Stomach (tissue), 9 donors: Measurements from ENCODE around the gene CEP250. TPM values are rescaled to one million over a fixed set of nuclear protein-coding genes. Genes with fewer than 3 reads are reported as not detected.

Experiments
- DNase-seq, 2 donors: peaks; one replicate each; pipeline versions ENCODE4 v3.0.0 to v3.0.0-alpha.2; 2013 to 2019
- H3K27ac ChIP-seq, 5 donors: fragments of 200-600 bp in 4 of 5; sonication (generic) in 4 of 5; one replicate each; pipeline ENCODE4 v1.5.1; 2013 to 2019; ENCODE audit warnings: mild to moderate bottlenecking in 1 of 5, moderate library complexity in 1 of 5
- H3K27me3 ChIP-seq, 3 donors: fragments of 200-600 bp; sonication (generic); one replicate each; pipeline ENCODE4 v1.5.1; 2017 to 2019; ENCODE audit warnings: mixed run types in 1 of 3
- H3K36me3 ChIP-seq, 4 donors: fragments of 200-600 bp; sonication (generic); 1 replicate in 3 of 4; 2 replicates in 1 of 4; pipeline ENCODE4 v1.5.1; 2016 to 2019
- H3K4me1 ChIP-seq, 4 donors: fragments of 200-600 bp; sonication (generic); one replicate each; pipeline ENCODE4 v1.5.1; 2016 to 2019
- H3K4me3 ChIP-seq, 4 donors: fragments of 200-600 bp; sonication (generic) in 3 of 4; one replicate each; pipeline ENCODE4 v1.5.1; 2016 to 2019; ENCODE audit warnings: mild to moderate bottlenecking in 1 of 4
- H3K9me3 ChIP-seq, 4 donors: fragments of 200-600 bp; sonication (generic); one replicate each; pipeline ENCODE4 v1.5.1; 2016 to 2019
- EP300 ChIP-seq: sonication (generic); formaldehyde crosslinking; IDR thresholded peaks from one replicate; pipeline ENCODE4 v1.6.1; 2017; ENCODE audit warnings: antibody characterized with exemption
- POLR2A ChIP-seq, 4 donors: fragments of 450-650 bp; IDR thresholded peaks; one replicate each; pipeline ENCODE4 v1.6.1; 2016; ENCODE audit warnings: antibody characterized with exemption in 4 of 4, control low read depth in 2 of 4, mild to moderate bottlenecking in 1 of 4, moderate library complexity in 1 of 4
- POLR2AphosphoS5 ChIP-seq, 3 donors: sonication (generic); formaldehyde crosslinking; IDR thresholded peaks; one replicate each; pipeline ENCODE4 v1.6.1; 2016; ENCODE audit warnings: antibody characterized with exemption in 3 of 3
- WGBS, 5 donors: extraction: QIAGEN DNeasy Blood & Tissue Kit in 3 of 5; methylation state at CpG; one replicate each; pipeline versions ENCODE4 v1.1.5 to v1.1.7; 2013 to 2018; 5-methylcytosine and 5-hydroxymethylcytosine counted together
- intact Hi-C: fragments of 100-400 bp; cut with DNase I; formaldehyde crosslinking; loops from one replicate; pipeline ENCODE4 v1.15.1; 2023; ENCODE audit warnings: low total_unique reads
- polyA plus RNA-seq, 3 donors: library from polyadenylated mRNA; stranded (reverse); fragments of 200-250 nt; gene quantifications; one replicate each; pipeline ENCODE4 v1.2.3, GENCODE V29; 2013
- total RNA-seq, 5 donors: library from RNA; depleted of rRNA; stranded (reverse); fragments of >200 nt; gene quantifications; one replicate each; pipeline versions ENCODE4 v1.1.0 to v1.2.3, GENCODE V29; 2014 to 2016
- TF ChIP-seq, protein P1 (sequence below), 7 experiments: fragments of 450-650 bp in 4 of 7; fragments of 200-600 bp in 3 of 7; sonication (generic) in 3 of 7; IDR thresholded peaks; one replicate each; pipeline ENCODE4 v1.5.1; 2016 to 2019; ENCODE audit warnings: antibody characterized with exemption in 7 of 7, control low read depth in 2 of 7, mild to moderate bottlenecking in 1 of 7
- donor health status: healthy with polysubstance abuse.
- donor health status: Bipolar disorder and iron deficiency.
- donor health status: healthy.

The CEP250 gene
- total and polyA plus RNA-seq, 8 donors: 2.9 to 51.3 (median 6.9) TPM

DNA sequence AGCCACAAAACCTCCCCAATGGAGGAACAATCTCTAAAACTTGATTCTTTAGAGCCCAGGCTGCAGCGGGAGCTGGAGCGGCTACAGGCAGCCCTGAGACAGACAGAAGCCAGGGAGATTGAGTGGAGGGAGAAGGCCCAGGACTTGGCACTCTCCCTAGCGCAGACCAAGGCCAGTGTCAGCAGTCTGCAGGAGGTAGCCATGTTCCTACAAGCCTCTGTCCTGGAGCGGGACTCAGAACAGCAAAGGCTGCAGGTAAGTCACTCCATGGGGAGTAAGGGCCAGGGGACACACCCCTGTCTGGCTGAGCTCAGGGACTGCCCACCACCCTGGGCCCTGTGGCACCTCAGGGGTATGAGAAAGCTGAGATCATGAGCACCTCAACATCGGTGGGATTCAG is 49.4 kb downstream of the CEP250 start:
- no peak overlapping the region for H3K27ac ChIP-seq
- no peaks in the 10 kb centered on the region for H3K27me3 ChIP-seq
- TF ChIP-seq, protein P1, sequence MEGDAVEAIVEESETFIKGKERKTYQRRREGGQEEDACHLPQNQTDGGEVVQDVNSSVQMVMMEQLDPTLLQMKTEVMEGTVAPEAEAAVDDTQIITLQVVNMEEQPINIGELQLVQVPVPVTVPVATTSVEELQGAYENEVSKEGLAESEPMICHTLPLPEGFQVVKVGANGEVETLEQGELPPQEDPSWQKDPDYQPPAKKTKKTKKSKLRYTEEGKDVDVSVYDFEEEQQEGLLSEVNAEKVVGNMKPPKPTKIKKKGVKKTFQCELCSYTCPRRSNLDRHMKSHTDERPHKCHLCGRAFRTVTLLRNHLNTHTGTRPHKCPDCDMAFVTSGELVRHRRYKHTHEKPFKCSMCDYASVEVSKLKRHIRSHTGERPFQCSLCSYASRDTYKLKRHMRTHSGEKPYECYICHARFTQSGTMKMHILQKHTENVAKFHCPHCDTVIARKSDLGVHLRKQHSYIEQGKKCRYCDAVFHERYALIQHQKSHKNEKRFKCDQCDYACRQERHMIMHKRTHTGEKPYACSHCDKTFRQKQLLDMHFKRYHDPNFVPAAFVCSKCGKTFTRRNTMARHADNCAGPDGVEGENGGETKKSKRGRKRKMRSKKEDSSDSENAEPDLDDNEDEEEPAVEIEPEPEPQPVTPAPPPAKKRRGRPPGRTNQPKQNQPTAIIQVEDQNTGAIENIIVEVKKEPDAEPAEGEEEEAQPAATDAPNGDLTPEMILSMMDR (IDR thresholded peaks at IDR 0.05): no peak
- TF ChIP-seq EP300 (no peak), POLR2AphosphoS5 (IDR thresholded peaks at IDR 0.05) (no peak), POLR2A (IDR thresholded peaks at IDR 0.05) (no peak)
- no peak for DNase-seq
- peaks cover 0 to 19% (median 0%) of the 10 kb centered on the region in 4 donors for H3K4me1 ChIP-seq
- intact Hi-C loops: no loop called here
- no peaks in the 10 kb centered on the region for H3K9me3 ChIP-seq
- peaks cover 57 to 100% (median 99%) of the 10 kb centered on the region in 4 donors for H3K36me3 ChIP-seq
- no peak overlapping the region for H3K4me3 ChIP-seq
- 93 to 98% (median 97%) methylated on average over 5 of the region's 5 CpGs for WGBS, 5 donors

DNA sequence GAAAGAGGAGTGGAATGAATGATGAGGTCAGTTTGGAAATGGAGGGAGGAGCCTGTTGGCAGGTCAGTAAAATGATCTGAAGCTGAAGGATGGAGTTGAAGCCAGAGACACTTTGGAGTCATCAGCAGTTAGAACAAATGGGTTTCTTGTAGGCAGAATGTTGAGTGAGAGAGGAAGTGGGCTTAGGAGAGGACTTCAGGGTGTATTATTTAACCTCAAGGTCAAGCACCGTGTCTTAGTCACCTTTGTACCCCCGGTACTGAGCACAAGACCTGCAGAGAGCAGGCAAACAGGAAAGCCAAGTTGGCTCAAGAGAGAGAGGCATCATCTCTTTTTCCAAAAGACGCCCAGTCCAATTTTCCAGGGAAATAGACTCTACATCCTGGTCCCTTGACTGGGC is 50.8 kb downstream of the CEP250 start:
- Histone ChIP-seq H3K4me3 (no peak overlapping the region), H3K4me1 (peaks cover 0 to 19% (median 0%) of the 10 kb centered on the region in 4 donors), H3K27ac (no peak overlapping the region), H3K9me3 (no peaks in the 10 kb centered on the region), H3K27me3 (no peaks in the 10 kb centered on the region), H3K36me3 (peaks cover 57 to 100% (median 99%) of the 10 kb centered on the region in 4 donors)
- 74 to 86% (median 83%) methylated on average over 3 of the region's 3 CpGs for WGBS, 5 donors
- DNase-seq: no peak
- TF ChIP-seq EP300 (no peak), POLR2AphosphoS5 (IDR thresholded peaks at IDR 0.05) (no peak), POLR2A (IDR thresholded peaks at IDR 0.05) (no peak)
- TF ChIP-seq, protein P1 (IDR thresholded peaks at IDR 0.05): no peak
- intact Hi-C loops: no loop called here

DNA sequence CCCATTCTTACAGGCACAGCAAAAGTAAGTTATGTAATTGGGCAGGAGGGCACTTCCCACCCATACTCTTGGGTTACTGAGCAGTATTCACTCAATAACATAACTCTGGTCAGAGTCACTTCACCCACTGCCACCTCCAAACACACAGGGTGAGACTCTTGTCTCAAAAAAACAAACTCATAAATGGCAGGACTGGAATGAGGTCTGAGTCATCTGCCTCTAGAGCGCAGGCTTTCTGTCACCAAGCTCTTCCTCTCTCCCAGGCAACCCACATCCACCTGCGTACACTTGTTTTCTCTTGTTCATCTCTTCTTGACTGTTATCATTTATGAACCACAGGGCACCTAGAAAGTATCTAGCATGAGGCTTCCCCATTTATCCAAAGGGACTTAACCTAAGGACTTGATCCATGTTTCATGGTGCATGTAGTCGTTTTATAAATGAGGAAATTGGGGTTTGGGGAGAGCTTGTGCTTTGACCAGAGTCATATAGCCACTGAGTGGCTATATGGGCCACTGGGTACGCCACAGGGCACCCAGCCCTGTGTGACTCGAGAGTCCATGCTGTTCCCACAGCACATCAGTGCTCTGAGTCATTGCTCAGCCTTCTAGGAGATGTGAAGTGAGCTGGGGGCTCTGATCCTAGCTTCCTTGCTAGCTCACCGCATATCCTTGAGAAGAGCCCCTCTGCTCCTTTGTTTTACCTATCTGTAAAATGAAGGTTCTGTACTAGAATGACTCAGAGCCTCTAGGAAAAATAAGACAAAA is 51.7 kb downstream of the CEP250 start:
- 82 to 92% (median 91%) methylated on average over 4 to 6 of the region's 6 CpGs for WGBS, 5 donors
- H3K36me3 ChIP-seq: peaks cover 64 to 100% (median 99%) of the 10 kb centered on the region in 4 donors
- intact Hi-C loops: no loop called here

DNA sequence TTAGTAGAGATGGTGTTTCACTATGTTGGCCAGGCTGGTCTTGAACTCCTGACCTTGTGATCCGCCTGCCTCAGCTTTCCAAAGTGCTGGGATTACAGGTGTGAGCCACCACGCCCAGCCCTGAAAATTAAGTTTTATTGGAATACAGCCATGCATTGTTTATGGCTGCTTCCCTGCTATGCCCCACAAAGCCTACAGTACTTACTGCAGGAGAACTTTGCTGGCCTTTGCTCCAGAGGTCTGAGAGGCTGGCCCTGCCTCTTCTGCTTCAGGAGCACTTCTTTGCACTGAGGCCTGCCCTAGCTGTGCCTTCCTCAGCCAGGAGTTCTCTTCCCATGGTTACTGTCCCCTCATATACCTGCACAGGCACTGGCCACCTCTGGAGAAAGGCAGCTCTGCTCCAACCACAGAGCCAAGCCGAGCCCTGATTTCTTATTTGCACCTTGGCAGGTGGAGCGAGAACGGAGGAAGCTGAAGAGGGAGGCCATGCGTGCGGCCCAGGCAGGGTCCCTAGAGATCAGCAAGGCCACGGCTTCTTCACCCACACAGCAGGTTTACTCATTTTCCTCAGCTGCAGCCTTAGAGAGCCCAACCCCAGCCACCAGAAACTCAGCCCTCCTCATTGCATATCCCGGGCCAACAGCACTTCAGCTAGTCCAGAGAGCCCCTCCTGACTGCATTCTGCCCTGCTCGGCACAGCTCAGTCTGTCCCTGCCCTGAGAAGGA is 53.3 kb downstream of the CEP250 start:
- no peak for TF ChIP-seq EP300
- no peak for TF ChIP-seq POLR2A (IDR thresholded peaks at IDR 0.05)
- TF ChIP-seq, protein P1 (IDR thresholded peaks at IDR 0.05): no peak
- TF ChIP-seq POLR2AphosphoS5 (IDR thresholded peaks at IDR 0.05): no peak
- Histone ChIP-seq H3K4me1 (peaks cover 0 to 10% (median 0%) of the 10 kb centered on the region in 4 donors), H3K36me3 (peaks cover 51 to 99% (median 96%) of the 10 kb centered on the region in 4 donors), H3K4me3 (no peak overlapping the region), H3K27me3 (no peaks in the 10 kb centered on the region), H3K27ac (no peak overlapping the region), H3K9me3 (no peaks in the 10 kb centered on the region)
- 78 to 93% (median 90%) methylated on average over 10 of the region's 10 CpGs for WGBS, 5 donors
- no peak for DNase-seq
- intact Hi-C loops: no loop called here

More for the DNA sequence above, 51.7 kb downstream of the CEP250 start:
- TF ChIP-seq, protein P1 (IDR thresholded peaks at IDR 0.05): no peak
- TF ChIP-seq EP300: no peak
- no peak for TF ChIP-seq POLR2A (IDR thresholded peaks at IDR 0.05)
- no peak for TF ChIP-seq POLR2AphosphoS5 (IDR thresholded peaks at IDR 0.05)
- H3K27me3 ChIP-seq: no peaks in the 10 kb centered on the region
- no peak for DNase-seq
- H3K4me3 ChIP-seq: no peak overlapping the region
- peaks cover 0 to 19% (median 0%) of the 10 kb centered on the region in 4 donors for H3K4me1 ChIP-seq
- H3K27ac ChIP-seq: no peak overlapping the region
- H3K9me3 ChIP-seq: no peaks in the 10 kb centered on the region
